ENCODE measurements around the gene AIRE.
A peak's percentile ranks its signal among the peaks of the same experiment; 100 is the strongest.
"Not testable (repeated sequence)": the region's sequence is repeated elsewhere in the genome, so short reads cannot be mapped to it uniquely, and the experiment has no call there.

AIRE gene

GRCh38 chr21:44291936-44292811 is 6.5 kb downstream of the AIRE start:
- DNase-seq = no peak

DNA sequence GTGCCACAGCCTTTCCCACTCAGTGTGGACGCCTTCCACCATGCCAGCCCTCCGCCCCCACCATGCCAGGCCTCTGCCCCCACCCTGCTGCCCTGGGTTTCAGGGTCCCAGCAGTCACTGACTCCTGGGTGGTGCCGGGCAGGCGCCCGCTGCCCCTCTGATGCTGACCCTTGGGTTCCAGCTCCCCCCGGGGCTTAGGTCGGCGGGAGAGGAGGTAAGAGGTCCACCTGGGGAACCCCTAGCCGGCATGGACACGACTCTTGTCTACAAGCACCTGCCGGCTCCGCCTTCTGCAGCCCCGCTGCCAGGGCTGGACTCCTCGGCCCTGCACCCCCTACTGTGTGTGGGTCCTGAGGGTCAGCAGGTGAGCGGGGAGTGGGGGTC is 7.1 kb downstream of the AIRE start:
- no peak for DNase-seq

GRCh38 chr21:44293551-44294231 is 8.0 kb downstream of the AIRE start:
- DNase-seq = peak; percentile 39

GRCh38 chr21:44294391-44295162 is 8.9 kb downstream of the AIRE start:
- no peak for DNase-seq

DNA sequence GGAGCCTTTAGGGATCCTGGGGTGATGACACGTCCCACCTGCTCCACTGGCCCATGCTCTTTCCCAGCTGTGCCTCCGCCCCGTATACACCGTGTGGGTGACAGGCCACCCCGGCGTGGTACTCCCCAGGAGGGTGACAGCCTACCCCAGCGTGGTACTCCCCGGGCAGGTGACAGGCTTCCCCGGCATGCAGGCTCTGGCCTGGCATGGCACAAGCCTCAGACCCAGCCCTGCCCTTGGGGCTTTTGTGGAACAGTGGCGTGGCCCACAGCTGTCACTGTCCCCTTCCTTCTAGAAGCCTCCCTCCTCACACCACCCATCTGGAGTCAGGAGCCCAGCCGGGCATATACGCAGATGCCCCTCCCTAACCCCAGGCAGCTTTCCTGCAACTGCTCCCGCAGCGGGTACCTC is 9.5 kb downstream of the AIRE start:
- DNase-seq = no peak

- DNase-seq = no peak
Measured at GRCh38 chr21:44295646-44296045, 10.0 kb downstream of the AIRE start.

GRCh38 chr21:44296103-44296519 is 10.4 kb downstream of the AIRE start:
- no peak for DNase-seq

DNA sequence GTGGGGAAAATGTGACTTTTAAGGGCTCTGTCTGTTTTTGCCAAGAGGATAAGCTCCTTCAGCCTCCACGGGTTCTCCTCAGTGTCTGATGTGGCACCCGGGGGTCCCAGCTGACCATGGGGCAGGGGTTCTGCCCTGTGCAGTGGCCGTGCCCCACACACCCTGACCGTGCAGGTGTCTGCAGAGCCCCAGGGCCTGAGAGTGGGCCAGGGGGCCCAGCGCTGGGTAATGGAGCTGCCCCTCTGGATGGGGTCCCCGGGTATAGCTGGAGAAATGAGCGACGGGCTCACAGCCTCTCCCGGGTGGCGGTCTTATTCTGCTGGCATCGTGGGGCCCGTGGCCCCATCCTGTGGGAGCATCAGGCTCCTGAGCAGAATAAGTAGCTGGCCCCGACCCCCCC is 11.2 kb downstream of the AIRE start:
- no peak for DNase-seq

- peak; percentile 69 for DNase-seq
Measured at GRCh38 chr21:44297525-44298290, 12.0 kb downstream of the AIRE start.

DNA sequence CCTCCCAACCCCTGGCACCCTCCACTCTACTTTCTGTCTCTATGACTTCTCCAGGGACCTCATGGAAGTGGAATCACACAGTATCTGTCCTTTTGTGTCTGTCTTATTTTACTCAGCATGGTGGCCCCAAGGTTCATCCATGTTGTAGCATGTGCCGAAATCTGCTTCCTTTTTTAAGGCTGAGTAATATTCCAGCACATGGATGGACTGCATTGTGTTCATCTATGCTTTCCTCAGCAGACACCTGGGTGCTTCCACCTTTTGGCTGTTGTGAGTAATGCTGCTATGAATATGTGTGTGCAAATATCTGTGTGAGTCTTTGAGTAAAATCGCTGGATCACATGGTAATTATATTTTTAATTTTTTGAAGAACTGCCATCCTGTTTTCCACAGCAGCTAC is 12.6 kb downstream of the AIRE start:
- no peak for DNase-seq

DNA sequence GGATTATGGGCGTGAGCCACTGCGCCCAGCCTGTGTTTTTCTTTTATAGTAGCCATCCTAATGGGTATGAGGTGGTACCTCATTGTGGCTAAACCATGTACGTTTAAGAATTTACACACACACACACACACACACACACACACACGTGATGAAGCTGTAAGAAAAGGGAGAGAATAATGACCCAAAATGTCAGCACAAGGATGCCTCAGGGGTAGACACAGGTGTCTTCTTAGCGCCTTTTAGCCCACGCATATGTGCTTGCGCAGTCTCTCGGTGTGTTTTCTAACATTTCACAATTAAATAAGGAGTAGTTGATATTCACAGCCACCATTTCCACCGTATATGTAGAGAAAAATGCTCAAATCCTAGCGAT is 13.4 kb downstream of the AIRE start:
- DNase-seq = peak; percentile 22

DNA sequence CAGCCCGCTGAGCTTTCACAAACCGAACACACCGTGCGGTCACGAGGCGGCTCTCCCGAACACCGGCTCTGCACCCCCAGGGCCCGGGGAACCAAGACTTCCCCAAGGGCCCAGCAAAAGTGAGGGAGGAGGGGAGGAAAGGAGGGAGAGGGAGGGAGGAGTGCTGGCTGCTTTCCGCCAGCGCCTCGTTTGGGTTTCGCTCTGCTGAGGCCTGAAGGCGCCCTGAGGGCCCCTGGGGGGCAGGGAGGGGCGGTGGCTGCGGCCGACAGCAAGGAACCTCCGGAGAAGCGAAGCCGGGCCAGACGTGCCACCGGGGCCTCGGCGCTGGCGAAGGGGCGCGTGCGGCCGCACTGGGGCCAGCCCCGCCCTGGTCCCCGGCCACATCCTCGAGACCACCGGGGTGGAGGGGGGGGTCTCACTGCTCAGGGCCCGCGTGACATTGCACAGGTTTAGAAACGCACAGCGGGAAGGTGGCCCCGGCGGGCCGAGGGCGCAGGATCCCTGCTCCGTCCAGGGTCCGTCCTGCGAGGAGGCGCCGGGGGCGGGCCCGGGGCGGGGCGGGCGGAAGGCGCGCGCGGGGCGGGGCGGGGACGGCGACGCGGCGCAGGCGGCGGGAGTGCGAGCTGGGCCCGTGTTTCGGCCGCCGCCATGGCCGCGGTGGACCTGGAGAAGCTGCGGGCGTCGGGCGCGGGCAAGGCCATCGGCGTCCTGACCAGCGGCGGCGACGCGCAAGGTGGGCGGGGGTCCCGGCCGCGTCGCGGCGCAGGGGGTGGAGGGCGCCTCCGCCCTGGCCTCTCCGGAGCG is 14.0 kb downstream of the AIRE start, which contains the start of gene PFKL:
Gene PFKL (plus strand): TSS at position 596 of the 804 bp plus-strand sequence. CDS start 53 bp downstream, at position 649.
- peak; percentile 39 for DNase-seq

- peak; percentile 44 for DNase-seq
Measured at GRCh38 chr21:44300262-44300959, 14.7 kb downstream of the AIRE start.

DNA sequence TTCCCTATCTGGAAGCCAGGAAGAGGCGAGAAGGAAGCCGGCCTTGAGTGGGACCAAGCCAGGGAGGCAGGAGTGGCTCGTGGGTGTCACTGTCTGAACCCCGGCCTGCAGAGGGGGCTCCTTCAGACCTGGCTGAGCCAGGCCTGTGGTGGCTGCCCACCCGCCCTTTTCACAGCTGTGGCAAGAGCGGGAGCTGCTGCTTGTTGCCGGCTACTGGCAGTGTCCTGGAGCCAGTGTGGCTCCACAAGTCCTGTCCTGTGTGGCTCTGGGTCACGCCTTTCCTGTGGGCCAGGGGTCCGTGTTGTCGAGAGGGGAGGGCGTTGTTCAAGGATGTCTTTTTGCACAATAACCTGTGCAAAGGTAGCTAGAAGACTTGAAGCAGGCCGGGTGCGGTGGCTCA is 15.5 kb downstream of the AIRE start:
- no peak for DNase-seq

DNA sequence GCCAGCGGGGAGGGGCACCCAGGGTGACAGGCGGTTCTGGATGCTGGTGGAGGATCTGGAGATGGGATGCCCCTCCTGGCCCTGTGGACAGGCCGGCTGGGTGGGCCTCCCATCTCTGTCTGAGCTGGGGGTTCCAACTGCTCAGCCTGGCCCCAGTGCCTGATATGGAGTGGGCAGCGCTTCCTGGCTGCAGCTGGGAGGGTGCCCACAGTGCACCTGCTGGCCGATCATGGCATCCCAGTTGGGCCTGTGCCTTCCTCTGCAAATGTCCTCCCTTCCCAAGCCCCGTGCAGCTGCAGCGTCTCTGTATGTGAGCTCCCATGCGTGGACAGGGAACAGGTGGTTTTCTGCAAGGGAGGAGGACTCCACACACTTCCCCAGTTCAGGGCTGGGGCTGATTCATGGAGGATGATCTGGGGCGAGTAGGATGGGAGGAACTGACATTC is 16.3 kb downstream of the AIRE start:
- no peak for DNase-seq

DNA sequence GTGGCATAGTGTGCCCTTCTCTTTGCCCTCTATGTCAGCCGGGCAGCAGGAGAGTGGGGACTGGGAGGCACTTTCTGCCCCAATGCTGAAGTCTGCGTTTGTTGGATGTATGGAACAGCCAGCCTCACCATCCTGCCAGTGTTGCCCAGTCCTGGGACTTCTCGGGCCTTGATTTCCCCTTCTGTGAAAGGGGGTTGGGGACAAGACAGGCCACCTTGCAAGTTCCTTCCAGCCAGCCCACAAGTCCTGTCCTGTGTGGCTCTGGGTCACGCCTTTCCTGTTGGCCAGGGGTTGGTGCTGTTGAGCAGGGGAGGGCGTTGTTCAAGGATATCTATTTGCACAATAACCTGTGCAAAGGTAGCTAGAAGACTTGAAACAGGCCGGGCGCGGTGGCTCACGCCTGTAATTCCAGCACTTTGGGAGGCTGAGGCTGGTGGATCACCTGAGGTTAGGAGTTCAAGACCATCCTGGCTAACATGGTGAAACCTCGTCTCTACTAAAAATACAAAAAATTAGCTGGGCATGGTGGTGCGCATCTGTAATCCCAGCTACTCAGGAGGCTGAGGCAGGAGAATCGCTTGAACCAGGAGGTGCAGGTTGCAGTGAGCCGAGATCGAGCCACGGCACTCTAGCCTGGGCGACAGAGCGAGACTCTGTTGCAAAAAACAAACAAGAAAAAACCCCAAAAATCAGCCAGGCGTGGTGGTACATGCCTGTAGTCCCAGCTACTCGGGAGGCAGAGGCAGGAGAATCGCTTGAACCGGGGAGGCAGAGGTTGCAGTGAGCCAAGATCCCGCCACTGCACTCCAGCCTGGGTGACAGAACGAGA is 17.1 kb downstream of the AIRE start:
- not testable (repeated sequence) for DNase-seq

GRCh38 chr21:44303490-44303981 is 17.9 kb downstream of the AIRE start:
- no peak for DNase-seq

DNA sequence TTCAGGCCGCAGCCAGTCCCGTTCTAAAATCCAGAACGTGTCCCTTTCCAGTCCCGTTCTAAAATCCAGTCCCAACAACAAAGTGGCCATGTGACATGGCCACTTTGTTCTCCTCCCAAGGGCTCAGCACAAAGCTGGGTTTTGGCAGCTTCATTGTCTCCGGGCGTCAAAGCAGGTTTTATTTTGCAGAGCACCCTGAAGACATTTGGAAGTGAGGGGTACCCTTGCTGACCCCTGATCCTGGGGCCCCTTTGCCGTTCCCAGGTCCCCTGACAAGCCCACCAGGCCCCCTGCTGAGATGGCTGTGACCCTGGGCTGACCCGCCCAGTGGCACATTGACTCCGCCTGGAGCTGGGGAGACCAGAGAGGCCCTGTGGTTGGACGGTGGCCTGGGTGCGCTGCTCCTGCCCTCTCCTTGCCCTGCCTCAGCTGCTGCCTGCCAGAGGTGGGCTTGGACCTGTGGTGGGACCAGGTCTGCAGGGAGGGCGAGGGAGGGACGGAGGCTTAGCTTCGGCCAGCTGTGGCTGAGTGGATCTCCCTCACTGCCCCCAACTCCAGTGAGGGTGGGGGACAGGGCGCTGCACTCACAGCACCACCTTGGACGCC is 18.4 kb downstream of the AIRE start:
- DNase-seq = no peak

GRCh38 chr21:44304877-44305293 is 19.2 kb downstream of the AIRE start:
- peak; percentile 34 for DNase-seq
